HEK293T (cell line): ENCODE results near the gene RGS7.

ENCODE experiments used
- BHLHE40 ChIP-seq: fragments of 450-650 bp; IDR thresholded peaks from 2 replicates; pipeline ENCODE4 v1.6.1; 2016; ENCODE audit warnings: mild to moderate bottlenecking, moderate library complexity, borderline replicate concordance
- FOXA1 ChIP-seq: fragments of 450-650 bp; IDR thresholded peaks from 2 replicates; pipeline ENCODE4 v1.6.1; 2016; ENCODE audit warnings: mild to moderate bottlenecking
- NFRKB ChIP-seq: fragments of 450-650 bp; IDR thresholded peaks from 2 replicates; pipeline ENCODE4 v1.6.1; 2016; ENCODE audit warnings: mild to moderate bottlenecking, moderate library complexity
- SP1 ChIP-seq: fragments of 450-650 bp; IDR thresholded peaks from 2 replicates; pipeline ENCODE4 v1.6.1; 2017
- SUZ12 ChIP-seq: fragments of 450-650 bp; IDR thresholded peaks from 2 replicates; pipeline ENCODE4 v1.6.1; 2016; ENCODE audit warnings: mild to moderate bottlenecking
- TARDBP ChIP-seq: fragments of 450-650 bp; IDR thresholded peaks from 2 replicates; pipeline ENCODE4 v1.6.1; 2016
- TF ChIP-seq, protein P1 (sequence below): fragments of 450-650 bp; IDR thresholded peaks from 2 replicates; pipeline ENCODE4 v1.6.1; 2016

DNA sequence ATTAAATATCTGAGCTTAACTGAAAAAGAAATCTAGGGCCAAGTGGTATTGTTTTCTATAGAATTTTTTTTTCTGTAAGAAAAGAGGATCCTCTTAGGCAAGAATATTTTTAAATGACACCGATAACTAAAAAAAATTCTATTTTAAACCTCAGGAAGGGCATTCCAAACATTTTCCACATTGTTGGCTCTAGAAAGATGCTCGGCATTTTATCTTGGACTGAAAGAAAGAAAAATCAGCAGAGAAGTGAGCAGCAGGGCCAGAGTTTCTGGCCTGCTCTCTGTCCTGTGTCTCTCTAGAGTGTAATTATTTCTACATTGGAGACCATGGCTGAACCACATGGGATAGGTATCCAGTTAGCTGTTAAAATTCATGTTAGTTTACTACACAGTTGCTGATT lies 552.5 kb downstream of the RGS7 start:
- TF ChIP-seq SUZ12, result no peak
- TF ChIP-seq, protein P1, sequence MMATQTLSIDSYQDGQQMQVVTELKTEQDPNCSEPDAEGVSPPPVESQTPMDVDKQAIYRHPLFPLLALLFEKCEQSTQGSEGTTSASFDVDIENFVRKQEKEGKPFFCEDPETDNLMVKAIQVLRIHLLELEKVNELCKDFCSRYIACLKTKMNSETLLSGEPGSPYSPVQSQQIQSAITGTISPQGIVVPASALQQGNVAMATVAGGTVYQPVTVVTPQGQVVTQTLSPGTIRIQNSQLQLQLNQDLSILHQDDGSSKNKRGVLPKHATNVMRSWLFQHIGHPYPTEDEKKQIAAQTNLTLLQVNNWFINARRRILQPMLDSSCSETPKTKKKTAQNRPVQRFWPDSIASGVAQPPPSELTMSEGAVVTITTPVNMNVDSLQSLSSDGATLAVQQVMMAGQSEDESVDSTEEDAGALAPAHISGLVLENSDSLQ, result no peak
- no peak for TF ChIP-seq NFRKB
- no peak for TF ChIP-seq SP1
- no peak for TF ChIP-seq FOXA1
- TF ChIP-seq BHLHE40, result no peak
- TF ChIP-seq TARDBP, result no peak
